Natural killer cell (primary cell): ENCODE measurements around the gene SOX6. TPM values are rescaled to one million over a fixed set of nuclear protein-coding genes. Genes with fewer than 3 reads are reported as not detected.

ENCODE experiments used
- ATAC-seq, 3 donors: fragments of 150-1000 bp in 2 of 3; fragments of 200-7000 bp in 1 of 3; cut with Tn5 transposase; 1 replicate in 1 of 3; 2 replicates in 2 of 3; pipeline ENCODE4 v1.10.0; 2021; ENCODE audit warnings: mild to moderate bottlenecking in 2 of 3, moderate library complexity in 2 of 3
- DNase-seq, 2 donors: peaks; one replicate each; pipeline versions ENCODE4 v3.0.0 to v3.0.0-alpha.2; 2013 to 2021; ENCODE audit warnings: mixed read lengths in 1 of 2
- H3K27ac ChIP-seq: one replicate; pipeline ENCODE4 v1.5.1; 2013; ENCODE audit warnings: mild to moderate bottlenecking, low read length
- H3K27me3 ChIP-seq: one replicate; pipeline ENCODE4 v1.6.1; 2013; ENCODE audit warnings: low read length; ENCODE audit not compliant: control insufficient read depth, insufficient read depth
- H3K36me3 ChIP-seq: one replicate; pipeline ENCODE4 v1.6.1; 2013; ENCODE audit warnings: low read length; ENCODE audit not compliant: control insufficient read depth, insufficient read depth
- H3K4me1 ChIP-seq: one replicate; pipeline ENCODE4 v1.6.1; 2013; ENCODE audit warnings: low read length; ENCODE audit not compliant: control insufficient read depth, insufficient read depth
- H3K4me3 ChIP-seq: one replicate; pipeline ENCODE4 v1.5.1; 2013; ENCODE audit warnings: low read length
- H3K9me3 ChIP-seq: one replicate; pipeline ENCODE4 v1.6.1; 2013; ENCODE audit warnings: low read length; ENCODE audit not compliant: control insufficient read depth, insufficient read depth
- H3K27ac Mint-ChIP-seq, 2 donors: one replicate each; pipeline ENCODE4 v1.8.0; 2022; ENCODE audit warnings: mild to moderate bottlenecking in 2 of 2, mixed read lengths in 2 of 2, moderate library complexity in 1 of 2
- H3K27me3 Mint-ChIP-seq, 2 donors: one replicate each; pipeline ENCODE4 v1.8.0; 2022; ENCODE audit warnings: low read depth in 2 of 2, mixed read lengths in 2 of 2
- H3K36me3 Mint-ChIP-seq: one replicate; pipeline ENCODE4 v1.8.0; 2022; ENCODE audit warnings: mixed read lengths
- H3K4me1 Mint-ChIP-seq, 2 donors: one replicate each; pipeline ENCODE4 v1.8.0; 2022; ENCODE audit warnings: mixed read lengths in 2 of 2
- H3K4me3 Mint-ChIP-seq: one replicate; pipeline ENCODE4 v1.8.0; 2022; ENCODE audit warnings: mild to moderate bottlenecking, moderate library complexity, mixed read lengths
- H3K9me3 Mint-ChIP-seq, 2 donors: one replicate each; pipeline ENCODE4 v1.8.0; 2022; ENCODE audit warnings: mixed read lengths in 2 of 2
- CTCF ChIP-seq: fragments of 200-600 bp; IDR thresholded peaks from one replicate; pipeline ENCODE4 v1.8.0; 2022; ENCODE audit warnings: antibody characterized with exemption
- WGBS: methylation state at CpG from one replicate; pipeline ENCODE4 v1.1.7; 2013; ENCODE audit warnings: missing lambda C conversion rate; ENCODE audit not compliant: insufficient coverage; 5-methylcytosine and 5-hydroxymethylcytosine counted together
- intact Hi-C: fragments of 100-400 bp; cut with micrococcal nuclease; formaldehyde crosslinking; loops from one replicate; pipeline ENCODE4 v1.14.2; 2022
- total RNA-seq, 4 donors: library from RNA; stranded (reverse); fragments of 120-200 nt in 1 of 4; gene quantifications; one replicate each; pipeline versions ENCODE4 v1.2.3 to v1.2.4, GENCODE V29; 2013 to 2022

The SOX6 gene
- total RNA-seq, 3 donors from 2014 or later (not counting 1 experiment from before 2014, with no cell fraction given), result 0.27 TPM; not detected in 2

- H3K36me3 ChIP-seq, result no peaks in the 10 kb centered on the region
- no peak for DNase-seq
- intact Hi-C loops, result no loop called here
- no peak overlapping the region for H3K27ac ChIP-seq
- Mint-ChIP-seq H3K4me3 (no peak overlapping the region), H3K27ac (no peak overlapping the region), H3K4me1 (no peaks in the 10 kb centered on the region), H3K9me3 (no peaks in the 10 kb centered on the region), H3K27me3 (no peaks in the 10 kb centered on the region), H3K36me3 (no peaks in the 10 kb centered on the region)
- no peak overlapping the region for H3K4me3 ChIP-seq
- no peaks in the 10 kb centered on the region for H3K4me1 ChIP-seq
- ATAC-seq, result no peak
- no peaks in the 10 kb centered on the region for H3K9me3 ChIP-seq
- no CpG with 5 or more reads among the region's 1 CpG for WGBS
- TF ChIP-seq CTCF, result no peak
- H3K27me3 ChIP-seq, result no peaks in the 10 kb centered on the region
Measured at GRCh38 chr11:16180868-16181267, 175.5 kb downstream of the SOX6 start.

DNA sequence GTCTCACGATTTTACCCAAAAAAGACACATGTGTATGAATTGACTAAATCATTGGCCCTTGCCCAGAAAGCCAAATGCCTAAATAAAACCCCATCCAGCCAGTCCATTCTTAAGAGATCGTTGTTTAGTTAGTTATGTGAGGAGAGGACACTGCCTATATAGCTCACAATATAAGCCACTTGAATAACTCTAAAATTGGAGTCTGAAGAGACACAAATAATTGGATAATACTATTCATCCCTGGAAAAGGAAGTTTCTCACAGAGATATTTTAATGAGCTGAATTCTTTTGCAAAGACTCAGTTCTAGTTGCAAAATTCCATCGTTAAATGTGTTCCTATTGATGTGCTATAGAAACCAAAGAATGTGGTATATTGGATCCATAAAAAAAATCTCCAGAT is 176.7 kb downstream of the SOX6 start:
- no peak overlapping the region for H3K27ac ChIP-seq
- H3K9me3 ChIP-seq, result no peaks in the 10 kb centered on the region
- no peaks in the 10 kb centered on the region for H3K9me3 Mint-ChIP-seq
- no peak overlapping the region for H3K4me3 ChIP-seq
- H3K36me3 ChIP-seq, result no peaks in the 10 kb centered on the region
- no peaks in the 10 kb centered on the region for H3K36me3 Mint-ChIP-seq
- no peak overlapping the region for H3K27ac Mint-ChIP-seq
- DNase-seq, result no peak
- no peaks in the 10 kb centered on the region for H3K27me3 Mint-ChIP-seq
- no peak for ATAC-seq
- H3K4me3 Mint-ChIP-seq, result no peak overlapping the region
- WGBS, result no CpG with 5 or more reads among the region's 3 CpGs
- intact Hi-C loops, result no loop called here
- TF ChIP-seq CTCF, result no peak
- H3K4me1 Mint-ChIP-seq, result no peaks in the 10 kb centered on the region
- no peaks in the 10 kb centered on the region for H3K27me3 ChIP-seq
- H3K4me1 ChIP-seq, result no peaks in the 10 kb centered on the region

DNA sequence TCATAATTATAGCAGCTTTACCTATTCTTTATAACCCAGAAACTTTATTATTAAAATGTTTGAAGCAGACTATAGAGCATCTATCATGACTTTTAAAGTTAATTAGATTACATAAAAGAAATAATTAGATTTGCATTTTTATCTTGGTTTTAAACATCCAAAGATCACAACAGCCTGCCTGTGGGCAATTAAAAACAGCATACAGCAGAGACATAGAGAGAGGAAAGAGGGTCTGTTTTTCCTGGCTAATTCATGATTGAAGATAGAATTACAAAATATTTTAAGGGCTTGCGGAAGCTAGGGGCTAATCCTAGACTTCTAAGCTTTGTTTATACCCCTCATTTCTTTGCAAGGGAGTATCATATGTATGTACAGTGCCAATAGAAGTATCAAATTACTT is 178.1 kb downstream of the SOX6 start:
- Mint-ChIP-seq H3K27me3 (no peaks in the 10 kb centered on the region), H3K9me3 (no peaks in the 10 kb centered on the region), H3K4me1 (no peaks in the 10 kb centered on the region), H3K4me3 (no peak overlapping the region), H3K27ac (no peak overlapping the region), H3K36me3 (no peaks in the 10 kb centered on the region)
- Histone ChIP-seq H3K27me3 (no peaks in the 10 kb centered on the region), H3K4me1 (no peaks in the 10 kb centered on the region), H3K36me3 (no peaks in the 10 kb centered on the region), H3K9me3 (no peaks in the 10 kb centered on the region), H3K4me3 (no peak overlapping the region), H3K27ac (no peak overlapping the region)
- no peak for DNase-seq
- WGBS, result no CpG with 5 or more reads among the region's 1 CpG
- no peak for ATAC-seq
- intact Hi-C loops, result no loop called here
- no peak for TF ChIP-seq CTCF

DNA sequence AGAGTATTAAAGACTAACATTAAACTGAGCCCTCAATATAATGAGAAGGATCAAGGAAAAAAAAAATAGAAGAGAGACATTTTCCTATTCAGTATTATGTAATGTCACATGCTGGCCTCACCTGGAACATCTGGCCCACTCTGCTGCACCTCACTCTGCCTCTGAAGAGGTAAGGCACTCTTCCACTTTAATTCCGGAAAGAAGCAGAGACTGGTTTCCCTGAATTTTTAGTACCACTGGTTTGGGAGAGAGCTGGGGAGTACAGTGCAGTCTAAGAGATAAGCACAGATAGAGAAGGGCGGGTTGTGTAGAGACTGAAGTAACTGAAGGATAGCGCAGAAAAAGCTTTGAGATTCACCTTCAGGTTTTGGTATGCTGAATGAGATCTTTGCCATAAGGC is 178.7 kb downstream of the SOX6 start:
- Histone ChIP-seq H3K9me3 (no peaks in the 10 kb centered on the region), H3K4me1 (no peaks in the 10 kb centered on the region), H3K4me3 (no peak overlapping the region), H3K27me3 (no peaks in the 10 kb centered on the region), H3K36me3 (no peaks in the 10 kb centered on the region), H3K27ac (no peak overlapping the region)
- Mint-ChIP-seq H3K27me3 (no peaks in the 10 kb centered on the region), H3K36me3 (no peaks in the 10 kb centered on the region), H3K9me3 (no peaks in the 10 kb centered on the region), H3K4me1 (no peaks in the 10 kb centered on the region), H3K27ac (no peak overlapping the region), H3K4me3 (no peak overlapping the region)
- no peak for DNase-seq
- 94% methylated on average over 3 of the region's 3 CpGs for WGBS
- intact Hi-C loops, result no loop called here
- no peak for TF ChIP-seq CTCF
- no peak for ATAC-seq
